ENCODE measurements around the gene C5. TPM values are rescaled to one million over a fixed set of nuclear protein-coding genes. Genes with fewer than 3 reads are reported as not detected.

The C5 gene
- total and polyA plus RNA-seq, 2 experiments from 2014 or later = 0.31 TPM; not detected in 1

DNA sequence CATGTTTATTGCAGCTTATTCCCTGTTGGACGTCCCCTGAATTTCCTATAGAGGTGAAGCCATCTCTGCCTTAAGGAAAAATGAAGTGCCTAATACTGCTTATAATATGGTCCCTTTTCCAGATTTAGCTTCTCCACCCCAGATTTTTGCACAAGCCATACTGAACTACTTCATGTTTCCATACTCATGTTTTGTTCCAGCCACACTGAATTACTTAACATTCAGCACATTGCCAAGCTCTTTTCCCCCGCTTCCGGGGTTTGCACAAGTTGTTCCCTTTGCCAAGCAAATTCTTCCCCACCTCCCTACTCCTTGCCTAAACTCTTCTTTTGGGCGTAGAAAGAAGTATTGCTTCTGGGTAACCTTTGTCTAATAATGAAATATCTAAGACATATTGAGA lies 23.0 kb upstream of the C5 start:
- no peak overlapping the region for H2AFZ ChIP-seq
- no peak for ATAC-seq
- Mint-ChIP-seq H3K27me3 (ENCODE audit: insufficient read depth, low read depth, poor library complexity) (peaks cover 42% of the 10 kb centered on the region), H3K36me3 (ENCODE audit: low read depth) (no peaks in the 10 kb centered on the region; the same call in 2 of the 3 replicates), H3K27ac (no peak overlapping the region), H3K9me3 (no peaks in the 10 kb centered on the region; the same call in 2 of the 3 replicates), H3K4me3 (no peak overlapping the region), H3K4me1 (peaks cover 12% of the 10 kb centered on the region)
- peaks cover 16% of the 10 kb centered on the region for H3K4me1 ChIP-seq (ENCODE audit: insufficient read depth)
- H3F3A ChIP-seq (replicated peaks; ENCODE audit: low read depth) = peaks cover 13% of the 10 kb centered on the region
- H3K27ac ChIP-seq (ENCODE audit: low read depth) = no peak overlapping the region
- H3K36me3 ChIP-seq (ENCODE audit: insufficient read depth) = no peaks in the 10 kb centered on the region
- no peak overlapping the region for H3K4me3 ChIP-seq
- no peak for TF ChIP-seq ZNF462 (CRISPR knock-in tag; IDR thresholded peaks at IDR 0.05)
- TF ChIP-seq EZH2 (IDR thresholded peaks at IDR 0.05; ENCODE audit: low read depth, unreplicated experiment) = no peak
- no peak for TF ChIP-seq JUNB (IDR thresholded peaks at IDR 0.05; ENCODE audit: unreplicated experiment)
- no peak for TF ChIP-seq STAT1 (IDR thresholded peaks at IDR 0.05; ENCODE audit: unreplicated experiment)
- TF ChIP-seq, protein P1, sequence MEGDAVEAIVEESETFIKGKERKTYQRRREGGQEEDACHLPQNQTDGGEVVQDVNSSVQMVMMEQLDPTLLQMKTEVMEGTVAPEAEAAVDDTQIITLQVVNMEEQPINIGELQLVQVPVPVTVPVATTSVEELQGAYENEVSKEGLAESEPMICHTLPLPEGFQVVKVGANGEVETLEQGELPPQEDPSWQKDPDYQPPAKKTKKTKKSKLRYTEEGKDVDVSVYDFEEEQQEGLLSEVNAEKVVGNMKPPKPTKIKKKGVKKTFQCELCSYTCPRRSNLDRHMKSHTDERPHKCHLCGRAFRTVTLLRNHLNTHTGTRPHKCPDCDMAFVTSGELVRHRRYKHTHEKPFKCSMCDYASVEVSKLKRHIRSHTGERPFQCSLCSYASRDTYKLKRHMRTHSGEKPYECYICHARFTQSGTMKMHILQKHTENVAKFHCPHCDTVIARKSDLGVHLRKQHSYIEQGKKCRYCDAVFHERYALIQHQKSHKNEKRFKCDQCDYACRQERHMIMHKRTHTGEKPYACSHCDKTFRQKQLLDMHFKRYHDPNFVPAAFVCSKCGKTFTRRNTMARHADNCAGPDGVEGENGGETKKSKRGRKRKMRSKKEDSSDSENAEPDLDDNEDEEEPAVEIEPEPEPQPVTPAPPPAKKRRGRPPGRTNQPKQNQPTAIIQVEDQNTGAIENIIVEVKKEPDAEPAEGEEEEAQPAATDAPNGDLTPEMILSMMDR (conservative IDR thresholded peaks at IDR 0.05; ENCODE audit: low read depth in 2 of 2) = no peak
- no peak overlapping the region for H3K4me2 ChIP-seq
- no peaks in the 10 kb centered on the region for H3K9me2 ChIP-seq (ENCODE audit: insufficient read depth)
- no peaks in the 10 kb centered on the region for H3K79me2 ChIP-seq (replicated peaks; ENCODE audit: insufficient read depth)
- H4K20me1 ChIP-seq (replicated peaks; ENCODE audit: insufficient read depth) = peaks cover 16% of the 10 kb centered on the region
- no peak for DNase-seq (ENCODE audit: low spot score)
- H3K27me3 ChIP-seq (ENCODE audit: insufficient read depth) = peaks cover 87% of the 10 kb centered on the region

Data from GM23338 (cell line).